Measurements from ENCODE around the gene DTNB.

Gene DTNB

DNA sequence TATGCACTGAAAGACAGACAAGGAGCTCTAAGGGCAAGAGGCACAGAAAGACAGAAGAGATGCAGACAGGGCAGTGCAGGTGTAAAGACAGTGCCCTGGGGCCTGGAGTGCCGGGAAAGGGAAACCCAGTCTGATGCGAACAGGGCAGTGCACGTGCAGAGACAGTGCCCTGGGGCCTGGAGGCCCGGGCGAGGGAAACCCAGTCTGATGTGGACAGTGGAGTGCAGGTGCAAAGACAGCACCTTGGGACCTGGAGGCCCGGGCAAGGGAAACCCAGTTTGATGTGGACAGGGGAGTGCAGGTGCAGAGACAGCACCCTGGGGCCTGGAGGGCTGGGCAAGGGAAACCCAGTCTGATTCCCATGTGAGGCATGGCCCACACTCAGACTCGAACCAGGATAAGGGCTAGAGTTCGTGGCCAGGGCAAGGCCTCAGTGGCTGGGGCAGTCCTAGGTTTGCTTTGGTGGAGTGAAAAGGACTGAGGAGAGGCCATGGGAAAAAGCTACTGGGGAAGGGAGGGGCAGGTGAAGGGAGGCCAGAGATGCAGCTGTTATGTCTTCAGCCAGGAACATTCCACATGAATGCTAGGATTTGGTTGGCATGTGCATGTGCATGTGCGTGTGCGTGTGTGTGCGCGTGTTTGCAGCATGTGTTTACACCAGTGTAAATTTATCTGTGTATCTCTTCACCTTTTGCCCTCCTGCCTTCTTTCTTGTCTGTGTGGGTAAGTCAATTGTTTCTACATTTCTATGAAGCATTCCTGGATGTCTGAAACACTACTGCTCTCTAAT lies 292.6 kb downstream of the DTNB start (continued):
- TF ChIP-seq, protein P1, sequence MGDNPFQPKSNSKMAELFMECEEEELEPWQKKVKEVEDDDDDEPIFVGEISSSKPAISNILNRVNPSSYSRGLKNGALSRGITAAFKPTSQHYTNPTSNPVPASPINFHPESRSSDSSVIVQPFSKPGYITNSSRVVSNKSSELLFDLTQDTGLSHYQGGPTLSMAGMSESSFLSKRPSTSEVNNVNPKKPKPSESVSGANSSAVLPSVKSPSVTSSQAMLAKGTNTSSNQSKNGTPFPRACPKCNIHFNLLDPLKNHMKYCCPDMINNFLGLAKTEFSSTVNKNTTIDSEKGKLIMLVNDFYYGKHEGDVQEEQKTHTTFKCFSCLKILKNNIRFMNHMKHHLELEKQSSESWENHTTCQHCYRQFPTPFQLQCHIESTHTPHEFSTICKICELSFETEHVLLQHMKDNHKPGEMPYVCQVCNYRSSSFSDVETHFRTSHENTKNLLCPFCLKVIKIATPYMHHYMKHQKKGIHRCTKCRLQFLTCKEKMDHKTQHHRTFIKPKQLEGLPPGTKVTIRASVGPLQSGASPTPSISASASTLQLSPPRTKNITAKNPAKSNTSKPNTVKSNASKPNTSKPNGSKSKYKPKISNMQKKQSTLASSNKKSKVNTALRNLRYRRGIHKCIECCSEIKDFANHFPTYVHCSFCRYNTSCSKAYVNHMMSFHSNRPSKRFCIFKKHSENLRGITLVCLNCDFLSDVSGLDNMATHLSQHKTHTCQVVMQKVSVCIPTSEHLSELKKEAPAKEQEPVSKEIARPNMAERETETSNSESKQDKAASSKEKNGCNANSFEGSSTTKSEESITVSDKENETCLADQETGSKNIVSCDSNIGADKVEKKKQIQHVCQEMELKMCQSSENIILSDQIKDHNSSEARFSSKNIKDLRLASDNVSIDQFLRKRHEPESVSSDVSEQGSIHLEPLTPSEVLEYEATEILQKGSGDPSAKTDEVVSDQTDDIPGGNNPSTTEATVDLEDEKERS (tag by site-specific recombination; IDR thresholded peaks at IDR 0.05): no peak
- TF ChIP-seq MYNN (tag by site-specific recombination; IDR thresholded peaks at IDR 0.05; ENCODE audit: borderline replicate concordance) (no peak), ZNF791 (tag by site-specific recombination; IDR thresholded peaks at IDR 0.05) (no peak), ZFP69B (tag by site-specific recombination; IDR thresholded peaks at IDR 0.05) (no peak), ZSCAN30 (tag by site-specific recombination; IDR thresholded peaks at IDR 0.05) (no peak)

- no peak for TF ChIP-seq ZNF510 (tag by site-specific recombination; IDR thresholded peaks at IDR 0.05; ENCODE audit: insufficient replicate concordance)
- TF ChIP-seq ZNF132 (tag by site-specific recombination; IDR thresholded peaks at IDR 0.05; ENCODE audit: borderline replicate concordance): no peak
- TF ChIP-seq ZNF133 (tag by site-specific recombination; IDR thresholded peaks at IDR 0.05): no peak
- TF ChIP-seq WT1 (tag by site-specific recombination; IDR thresholded peaks at IDR 0.05): no peak
- TF ChIP-seq ZNF423 (tag by site-specific recombination; IDR thresholded peaks at IDR 0.05): no peak
- TF ChIP-seq ZNF214 (tag by site-specific recombination; IDR thresholded peaks at IDR 0.05; ENCODE audit: borderline replicate concordance): no peak
- TF ChIP-seq ZNF114 (tag by site-specific recombination; IDR thresholded peaks at IDR 0.05): no peak
- TF ChIP-seq, protein P2, sequence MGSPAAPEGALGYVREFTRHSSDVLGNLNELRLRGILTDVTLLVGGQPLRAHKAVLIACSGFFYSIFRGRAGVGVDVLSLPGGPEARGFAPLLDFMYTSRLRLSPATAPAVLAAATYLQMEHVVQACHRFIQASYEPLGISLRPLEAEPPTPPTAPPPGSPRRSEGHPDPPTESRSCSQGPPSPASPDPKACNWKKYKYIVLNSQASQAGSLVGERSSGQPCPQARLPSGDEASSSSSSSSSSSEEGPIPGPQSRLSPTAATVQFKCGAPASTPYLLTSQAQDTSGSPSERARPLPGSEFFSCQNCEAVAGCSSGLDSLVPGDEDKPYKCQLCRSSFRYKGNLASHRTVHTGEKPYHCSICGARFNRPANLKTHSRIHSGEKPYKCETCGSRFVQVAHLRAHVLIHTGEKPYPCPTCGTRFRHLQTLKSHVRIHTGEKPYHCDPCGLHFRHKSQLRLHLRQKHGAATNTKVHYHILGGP (tag by site-specific recombination; IDR thresholded peaks at IDR 0.05): no peak
- no peaks in the 10 kb centered on the region; a peak in 1 of 3 replicates for H3K36me3 ChIP-seq (ENCODE audit: control insufficient read depth in 2 of 2, insufficient read depth in 1 of 2, low read length in 2 of 2)
- POLR2A ChIA-PET: no interaction called here
- CTCF ChIA-PET: interaction anchor here (0.6 to 1.1 kb wide), 2 partner anchors 18 to 118 kb away, joined by 3 to 4 read pairs; no protein-coding TSS in a partner anchor
- H3K9me3 ChIP-seq (ENCODE audit: control insufficient read depth, insufficient read depth, low read depth, low read length): no peaks in the 10 kb centered on the region
- no peak overlapping the region for H3K27ac ChIP-seq (ENCODE audit: extremely low read depth, low read depth, low read length)
- peaks cover 5% of the 10 kb centered on the region for H3K4me1 ChIP-seq (ENCODE audit: control insufficient read depth, insufficient read depth, low read length)
- H3K4me3 ChIP-seq (ENCODE audit: low read depth, low read length): no peak overlapping the region
Observed at GRCh38 chr2:25380023-25380422, 293.4 kb downstream of the DTNB start.

GRCh38 chr2:25379535-25379934 lies 293.8 kb downstream of the DTNB start:
- Histone ChIP-seq H3K36me3 (ENCODE audit: control insufficient read depth in 2 of 2, insufficient read depth in 1 of 2, low read length in 2 of 2) (no peaks in the 10 kb centered on the region), H3K4me3 (ENCODE audit: low read depth, low read length) (no peak overlapping the region), H3K27ac (ENCODE audit: extremely low read depth, low read depth, low read length) (no peak overlapping the region), H3K9me3 (ENCODE audit: control insufficient read depth, insufficient read depth, low read depth, low read length) (no peaks in the 10 kb centered on the region), H3K4me1 (ENCODE audit: control insufficient read depth, insufficient read depth, low read length) (peaks cover 5% of the 10 kb centered on the region)
- ChIA-PET POLR2A (no interaction called here), CTCF (interaction anchor here (0.6 to 1.1 kb wide), 2 partner anchors 18 to 118 kb away, joined by 3 to 4 read pairs; no protein-coding TSS in a partner anchor)
- TF ChIP-seq TSHZ1 (tag by site-specific recombination; IDR thresholded peaks at IDR 0.05; ENCODE audit: borderline replicate concordance): no peak
- TF ChIP-seq ZNF677 (tag by site-specific recombination; IDR thresholded peaks at IDR 0.05): no peak
- TF ChIP-seq ZNF747 (tag by site-specific recombination; IDR thresholded peaks at IDR 0.05): no peak
- no peak for TF ChIP-seq ZNF18 (tag by site-specific recombination; IDR thresholded peaks at IDR 0.05)
- TF ChIP-seq ZFP69B (tag by site-specific recombination; IDR thresholded peaks at IDR 0.05): no peak
- TF ChIP-seq ZSCAN16 (tag by site-specific recombination; IDR thresholded peaks at IDR 0.05): no peak
- TF ChIP-seq, protein P3, sequence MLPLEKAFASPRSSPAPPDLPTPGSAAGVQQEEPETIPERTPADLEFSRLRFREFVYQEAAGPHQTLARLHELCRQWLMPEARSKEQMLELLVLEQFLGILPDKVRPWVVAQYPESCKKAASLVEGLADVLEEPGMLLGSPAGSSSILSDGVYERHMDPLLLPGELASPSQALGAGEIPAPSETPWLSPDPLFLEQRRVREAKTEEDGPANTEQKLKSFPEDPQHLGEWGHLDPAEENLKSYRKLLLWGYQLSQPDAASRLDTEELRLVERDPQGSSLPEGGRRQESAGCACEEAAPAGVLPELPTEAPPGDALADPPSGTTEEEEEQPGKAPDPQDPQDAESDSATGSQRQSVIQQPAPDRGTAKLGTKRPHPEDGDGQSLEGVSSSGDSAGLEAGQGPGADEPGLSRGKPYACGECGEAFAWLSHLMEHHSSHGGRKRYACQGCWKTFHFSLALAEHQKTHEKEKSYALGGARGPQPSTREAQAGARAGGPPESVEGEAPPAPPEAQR (tag by site-specific recombination; IDR thresholded peaks at IDR 0.05): no peak
- TF ChIP-seq ZBTB17 (tag by site-specific recombination; IDR thresholded peaks at IDR 0.05): no peak
- no peak for TF ChIP-seq SP3 (tag by site-specific recombination; IDR thresholded peaks at IDR 0.05)
